Measurements from ENCODE around the gene ANKRD52.

DNA sequence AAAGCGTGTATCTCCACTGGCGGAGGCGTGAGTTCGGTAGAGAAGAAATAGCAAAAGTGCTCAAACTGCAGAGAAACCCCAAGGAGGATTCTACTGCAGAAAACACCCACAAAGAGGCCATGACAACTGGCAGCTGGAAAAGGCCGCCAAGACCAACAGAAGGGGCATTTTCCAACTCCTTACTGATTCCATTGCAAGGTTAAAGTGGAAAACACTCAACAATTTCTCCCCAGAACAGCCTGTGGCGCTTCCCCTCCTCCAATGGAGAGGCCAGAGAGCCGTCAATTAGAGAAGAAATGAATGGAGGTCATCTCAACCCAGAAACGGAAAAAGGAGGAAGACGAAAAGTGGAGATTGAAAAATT, 618 bp upstream of the ANKRD52 start:
- TF ChIP-seq, protein P1, sequence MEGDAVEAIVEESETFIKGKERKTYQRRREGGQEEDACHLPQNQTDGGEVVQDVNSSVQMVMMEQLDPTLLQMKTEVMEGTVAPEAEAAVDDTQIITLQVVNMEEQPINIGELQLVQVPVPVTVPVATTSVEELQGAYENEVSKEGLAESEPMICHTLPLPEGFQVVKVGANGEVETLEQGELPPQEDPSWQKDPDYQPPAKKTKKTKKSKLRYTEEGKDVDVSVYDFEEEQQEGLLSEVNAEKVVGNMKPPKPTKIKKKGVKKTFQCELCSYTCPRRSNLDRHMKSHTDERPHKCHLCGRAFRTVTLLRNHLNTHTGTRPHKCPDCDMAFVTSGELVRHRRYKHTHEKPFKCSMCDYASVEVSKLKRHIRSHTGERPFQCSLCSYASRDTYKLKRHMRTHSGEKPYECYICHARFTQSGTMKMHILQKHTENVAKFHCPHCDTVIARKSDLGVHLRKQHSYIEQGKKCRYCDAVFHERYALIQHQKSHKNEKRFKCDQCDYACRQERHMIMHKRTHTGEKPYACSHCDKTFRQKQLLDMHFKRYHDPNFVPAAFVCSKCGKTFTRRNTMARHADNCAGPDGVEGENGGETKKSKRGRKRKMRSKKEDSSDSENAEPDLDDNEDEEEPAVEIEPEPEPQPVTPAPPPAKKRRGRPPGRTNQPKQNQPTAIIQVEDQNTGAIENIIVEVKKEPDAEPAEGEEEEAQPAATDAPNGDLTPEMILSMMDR (IDR thresholded peaks at IDR 0.05 in 2 of 3, conservative IDR thresholded peaks at IDR 0.05 in 1 of 3; ENCODE audit: control insufficient read depth in 2 of 3, extremely low read depth in 1 of 3, insufficient read depth in 1 of 3, low read depth in 3 of 3, low read length in 3 of 3): no peak
- TF ChIP-seq CREB1 (IDR thresholded peaks at IDR 0.05; ENCODE audit: low read depth): no peak
- TF ChIP-seq POLR2A (IDR thresholded peaks at IDR 0.05; ENCODE audit: low read depth, low read length): no peak
- TF ChIP-seq ZBTB33 (IDR thresholded peaks at IDR 0.05): no peak
- TF ChIP-seq ZNF274 (IDR thresholded peaks at IDR 0.05; ENCODE audit: insufficient read depth, insufficient read length): no peak
- no peak for TF ChIP-seq IKZF1 (conservative IDR thresholded peaks at IDR 0.05)
- TF ChIP-seq ESRRA (IDR thresholded peaks at IDR 0.05; ENCODE audit: low read length): no peak
- TF ChIP-seq, protein P2, sequence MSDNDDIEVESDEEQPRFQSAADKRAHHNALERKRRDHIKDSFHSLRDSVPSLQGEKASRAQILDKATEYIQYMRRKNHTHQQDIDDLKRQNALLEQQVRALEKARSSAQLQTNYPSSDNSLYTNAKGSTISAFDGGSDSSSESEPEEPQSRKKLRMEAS (IDR thresholded peaks at IDR 0.05; ENCODE audit: low read depth, low read length): no peak
- TF ChIP-seq RFX5 (IDR thresholded peaks at IDR 0.05; ENCODE audit: low read depth, low read length): no peak
- no peak for TF ChIP-seq EGR1 (IDR thresholded peaks at IDR 0.05; ENCODE audit: borderline replicate concordance in 1 of 2, low read depth in 2 of 2, low read length in 2 of 2)
- no peak for TF ChIP-seq HDAC2 (IDR thresholded peaks at IDR 0.05)
- TF ChIP-seq, protein P3, sequence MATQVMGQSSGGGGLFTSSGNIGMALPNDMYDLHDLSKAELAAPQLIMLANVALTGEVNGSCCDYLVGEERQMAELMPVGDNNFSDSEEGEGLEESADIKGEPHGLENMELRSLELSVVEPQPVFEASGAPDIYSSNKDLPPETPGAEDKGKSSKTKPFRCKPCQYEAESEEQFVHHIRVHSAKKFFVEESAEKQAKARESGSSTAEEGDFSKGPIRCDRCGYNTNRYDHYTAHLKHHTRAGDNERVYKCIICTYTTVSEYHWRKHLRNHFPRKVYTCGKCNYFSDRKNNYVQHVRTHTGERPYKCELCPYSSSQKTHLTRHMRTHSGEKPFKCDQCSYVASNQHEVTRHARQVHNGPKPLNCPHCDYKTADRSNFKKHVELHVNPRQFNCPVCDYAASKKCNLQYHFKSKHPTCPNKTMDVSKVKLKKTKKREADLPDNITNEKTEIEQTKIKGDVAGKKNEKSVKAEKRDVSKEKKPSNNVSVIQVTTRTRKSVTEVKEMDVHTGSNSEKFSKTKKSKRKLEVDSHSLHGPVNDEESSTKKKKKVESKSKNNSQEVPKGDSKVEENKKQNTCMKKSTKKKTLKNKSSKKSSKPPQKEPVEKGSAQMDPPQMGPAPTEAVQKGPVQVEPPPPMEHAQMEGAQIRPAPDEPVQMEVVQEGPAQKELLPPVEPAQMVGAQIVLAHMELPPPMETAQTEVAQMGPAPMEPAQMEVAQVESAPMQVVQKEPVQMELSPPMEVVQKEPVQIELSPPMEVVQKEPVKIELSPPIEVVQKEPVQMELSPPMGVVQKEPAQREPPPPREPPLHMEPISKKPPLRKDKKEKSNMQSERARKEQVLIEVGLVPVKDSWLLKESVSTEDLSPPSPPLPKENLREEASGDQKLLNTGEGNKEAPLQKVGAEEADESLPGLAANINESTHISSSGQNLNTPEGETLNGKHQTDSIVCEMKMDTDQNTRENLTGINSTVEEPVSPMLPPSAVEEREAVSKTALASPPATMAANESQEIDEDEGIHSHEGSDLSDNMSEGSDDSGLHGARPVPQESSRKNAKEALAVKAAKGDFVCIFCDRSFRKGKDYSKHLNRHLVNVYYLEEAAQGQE (IDR thresholded peaks at IDR 0.05; ENCODE audit: low read depth, low read length): no peak

Measured in GM12878 (cell line).